GM18526 (cell line): ENCODE data around the gene ANGEL1.

Source experiments
- POLR2A ChIP-seq: IDR thresholded peaks from 3 replicates; pipeline ENCODE4 v1.6.1; 2011; ENCODE audit not compliant: insufficient read length; ENCODE audit errors: extremely low read depth

ANGEL1 gene, protein sequence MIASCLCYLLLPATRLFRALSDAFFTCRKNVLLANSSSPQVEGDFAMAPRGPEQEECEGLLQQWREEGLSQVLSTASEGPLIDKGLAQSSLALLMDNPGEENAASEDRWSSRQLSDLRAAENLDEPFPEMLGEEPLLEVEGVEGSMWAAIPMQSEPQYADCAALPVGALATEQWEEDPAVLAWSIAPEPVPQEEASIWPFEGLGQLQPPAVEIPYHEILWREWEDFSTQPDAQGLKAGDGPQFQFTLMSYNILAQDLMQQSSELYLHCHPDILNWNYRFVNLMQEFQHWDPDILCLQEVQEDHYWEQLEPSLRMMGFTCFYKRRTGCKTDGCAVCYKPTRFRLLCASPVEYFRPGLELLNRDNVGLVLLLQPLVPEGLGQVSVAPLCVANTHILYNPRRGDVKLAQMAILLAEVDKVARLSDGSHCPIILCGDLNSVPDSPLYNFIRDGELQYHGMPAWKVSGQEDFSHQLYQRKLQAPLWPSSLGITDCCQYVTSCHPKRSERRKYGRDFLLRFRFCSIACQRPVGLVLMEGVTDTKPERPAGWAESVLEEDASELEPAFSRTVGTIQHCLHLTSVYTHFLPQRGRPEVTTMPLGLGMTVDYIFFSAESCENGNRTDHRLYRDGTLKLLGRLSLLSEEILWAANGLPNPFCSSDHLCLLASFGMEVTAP

DNA sequence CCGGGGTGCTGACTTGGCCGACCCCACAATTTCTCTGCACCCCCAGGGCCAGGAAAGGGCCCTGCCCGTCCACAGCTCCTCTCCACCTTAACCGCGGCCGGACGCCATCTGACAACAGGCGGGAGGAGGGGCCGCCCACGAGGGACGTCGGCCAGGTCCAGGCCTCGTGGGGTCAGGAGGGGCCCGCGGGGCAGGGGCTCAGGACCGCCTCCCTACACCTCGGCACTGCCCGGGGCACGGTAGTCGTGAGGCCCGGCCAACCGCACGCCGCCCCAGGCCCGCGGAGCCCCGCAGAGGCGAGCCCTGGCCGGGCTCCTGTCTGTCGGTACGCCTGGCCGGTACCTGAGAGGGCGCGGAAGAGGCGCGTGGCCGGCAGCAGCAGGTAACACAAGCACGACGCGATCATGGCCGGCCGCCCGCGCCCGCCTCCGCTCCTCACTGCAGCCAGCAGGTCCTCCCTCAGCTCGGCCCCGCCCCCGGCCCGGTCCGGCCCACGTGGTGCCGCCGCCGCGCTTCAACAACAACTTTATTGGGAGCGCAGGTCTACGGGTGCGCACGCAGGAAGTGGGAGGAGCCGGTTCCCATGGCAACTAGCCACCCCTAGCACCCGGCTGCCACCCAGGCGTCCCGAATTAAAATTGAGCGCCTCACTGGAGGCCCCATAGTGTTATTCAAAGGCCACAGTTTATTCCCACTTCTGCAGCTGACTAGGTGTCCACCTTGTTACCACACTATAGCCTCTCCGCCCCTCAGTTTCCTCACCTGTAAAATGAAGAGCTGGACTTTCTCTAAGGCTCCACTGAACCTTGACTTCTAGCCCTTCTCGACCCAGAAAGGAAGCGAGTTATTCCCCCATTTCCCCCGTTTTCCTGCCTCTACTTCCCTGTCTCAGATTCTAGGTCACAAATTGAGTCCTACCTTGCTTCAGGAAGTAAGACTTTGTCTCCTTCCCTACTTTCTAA, at the start of gene ANGEL1:
TSS of gene ANGEL1 (minus strand) at position 461 of the 962 bp plus-strand sequence. CDS start at position 406, 55 bp downstream.
- peak; percentile 87 for TF ChIP-seq POLR2A

DNA sequence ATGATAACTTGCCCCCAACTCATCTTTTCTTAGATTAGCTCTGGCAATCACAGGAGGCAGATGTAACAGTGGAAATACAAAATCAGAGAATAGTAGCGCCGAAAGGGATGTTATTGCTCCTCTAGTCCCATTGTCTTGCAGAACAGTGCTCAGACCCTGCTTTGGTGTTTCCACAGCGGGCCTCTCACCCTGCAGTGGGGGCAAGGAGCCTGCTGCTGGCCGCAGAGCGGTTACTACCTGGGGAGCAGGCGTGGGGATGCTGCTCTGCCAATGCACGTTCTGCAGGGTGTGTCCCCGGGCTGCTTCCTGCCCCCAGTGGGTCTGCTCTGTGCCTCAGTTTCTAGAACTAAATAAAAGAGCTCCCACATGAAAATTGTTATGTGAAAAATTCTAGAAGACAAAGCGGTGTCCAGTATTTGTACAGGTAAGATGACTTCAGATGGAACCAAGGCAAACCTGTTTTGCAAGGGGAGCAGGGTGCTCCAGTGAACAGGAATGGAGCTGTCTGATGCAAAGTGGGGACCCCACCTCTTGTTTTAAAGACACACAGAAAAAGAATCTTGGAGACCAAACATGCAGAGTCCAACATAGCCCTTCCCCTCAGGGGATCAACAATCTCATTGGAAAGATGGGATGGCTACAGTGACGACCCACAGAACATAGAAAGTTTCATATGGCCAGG, 49.0 kb upstream of the ANGEL1 start:
- TF ChIP-seq POLR2A: no peak

DNA sequence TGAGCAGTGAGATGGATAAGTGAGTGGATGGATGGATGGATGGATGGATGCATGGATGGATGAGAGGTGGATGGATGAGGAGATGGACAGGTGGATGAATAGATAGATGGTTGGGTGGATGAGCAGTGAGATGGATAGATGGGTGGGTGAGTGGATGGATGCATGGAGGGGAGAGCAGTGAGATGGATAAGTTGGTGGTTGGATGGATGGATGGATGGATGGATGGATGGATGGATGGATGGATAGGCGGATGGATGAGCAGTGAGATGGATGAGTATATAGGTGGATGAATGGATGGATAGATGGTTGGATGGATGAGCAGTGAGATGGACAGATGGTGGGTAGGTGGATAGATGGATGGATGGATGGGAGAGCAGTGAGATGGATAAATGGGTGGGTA, 44.1 kb upstream of the ANGEL1 start:
- TF ChIP-seq POLR2A: no peak

DNA sequence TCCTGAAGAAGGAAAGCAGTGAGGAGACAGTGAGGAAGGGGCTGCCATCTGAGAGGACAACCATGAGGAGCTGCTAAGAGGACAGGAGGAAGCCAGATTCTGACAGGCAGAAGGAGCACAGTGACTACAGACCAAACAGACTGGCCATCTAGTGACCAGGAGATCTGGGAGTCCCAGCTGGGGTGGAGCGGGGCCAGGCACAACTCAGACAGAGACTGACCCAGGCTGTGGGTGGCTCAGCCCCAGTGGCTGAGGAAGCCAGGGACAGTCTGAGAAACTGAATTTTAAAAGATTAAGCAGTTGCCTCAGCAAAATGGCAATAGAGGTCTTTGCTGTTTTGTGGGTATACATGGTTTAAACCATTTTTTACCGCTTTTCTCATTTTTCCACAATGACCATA, 42.4 kb upstream of the ANGEL1 start:
- TF ChIP-seq POLR2A: no peak

DNA sequence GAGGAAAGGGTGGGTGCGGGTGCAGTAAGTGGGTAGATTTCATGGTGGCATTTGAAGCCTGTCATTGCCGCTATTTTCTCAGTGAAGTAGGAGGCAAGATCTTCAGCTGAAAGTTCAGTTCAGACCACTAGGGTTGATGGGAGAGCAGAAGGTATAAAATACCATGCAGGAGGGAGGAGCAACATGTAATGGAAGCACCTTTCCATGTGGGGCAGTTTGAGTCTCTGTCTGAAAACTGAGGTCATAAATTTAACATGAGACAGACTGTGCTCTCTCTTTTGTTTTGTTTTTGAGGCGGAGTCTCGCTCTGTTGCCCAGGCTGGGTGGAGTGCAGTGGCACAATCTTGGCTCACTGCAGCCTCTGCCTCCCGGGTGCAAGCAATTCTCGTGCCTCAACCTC, 36.2 kb upstream of the ANGEL1 start:
- no peak for TF ChIP-seq POLR2A

DNA sequence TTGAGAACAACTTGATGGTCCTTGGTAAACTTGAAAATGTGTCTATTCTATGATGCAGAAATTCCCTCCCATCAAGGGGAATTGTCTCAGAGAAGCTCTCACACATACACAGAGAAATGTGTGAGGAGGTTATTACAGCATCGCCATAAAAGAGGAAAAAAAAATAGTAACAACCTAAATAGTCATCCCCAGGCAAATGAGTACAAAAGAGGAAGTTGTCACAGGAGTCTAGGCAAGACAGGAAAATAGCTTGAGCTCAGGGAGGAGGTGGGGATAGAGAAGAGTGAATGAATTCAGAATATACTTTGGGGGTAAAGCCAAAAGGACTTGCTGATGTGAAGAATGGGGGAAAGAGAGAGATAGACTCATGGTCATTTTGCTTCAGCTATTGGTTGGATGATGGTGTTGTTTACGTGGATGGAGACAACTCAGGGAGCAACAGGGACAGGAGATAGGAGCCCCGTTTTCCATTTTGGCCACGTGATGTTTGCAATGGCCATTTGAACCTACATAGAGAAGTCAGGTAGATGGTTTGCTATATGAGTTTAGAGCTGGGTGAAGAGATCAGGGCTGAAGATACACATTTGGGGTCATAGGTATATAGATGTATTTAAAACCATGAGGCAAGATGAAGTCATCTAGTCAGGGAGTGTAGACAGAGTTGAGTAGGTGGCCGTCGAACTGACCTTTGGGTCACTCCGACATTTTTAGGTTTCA, 33.8 kb upstream of the ANGEL1 start:
- no peak for TF ChIP-seq POLR2A

DNA sequence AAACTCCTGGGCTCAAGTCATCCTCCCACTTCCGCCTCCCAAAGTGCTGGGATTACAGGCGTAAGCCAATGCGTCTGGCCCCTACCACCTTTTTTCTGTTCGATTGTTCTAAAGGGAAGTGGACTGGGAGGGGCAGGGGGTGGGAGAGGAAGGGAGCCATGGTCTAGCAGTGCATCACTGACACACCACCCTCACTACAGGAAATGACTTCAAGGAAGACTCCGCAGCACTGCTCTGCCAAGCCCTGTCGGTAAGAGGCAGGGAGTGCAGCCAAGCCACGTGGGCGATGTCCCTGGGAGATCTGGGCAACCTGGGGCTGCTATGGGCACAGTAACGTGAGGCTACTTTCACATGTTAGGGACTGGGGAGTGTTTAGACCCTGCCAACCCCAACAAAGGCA, 31.5 kb upstream of the ANGEL1 start:
- TF ChIP-seq POLR2A: no peak

DNA sequence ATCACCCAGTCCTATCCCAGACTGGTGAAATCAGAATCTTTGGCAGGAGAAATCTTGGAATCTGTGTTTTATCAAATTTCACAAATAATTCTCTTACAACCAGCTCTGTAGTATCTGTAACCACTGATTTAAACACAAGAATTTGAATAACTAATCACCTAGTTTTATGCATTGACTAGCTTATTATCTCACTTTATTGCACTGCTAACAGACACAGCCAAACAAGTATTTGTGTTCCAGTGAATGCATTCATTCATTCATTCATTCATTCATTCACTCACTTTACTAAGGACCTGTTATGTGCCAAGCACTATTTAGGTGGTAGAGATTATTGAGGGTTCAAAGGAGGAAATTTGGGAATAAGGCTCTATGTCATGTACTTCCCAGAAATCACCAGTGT, 29.7 kb upstream of the ANGEL1 start:
- TF ChIP-seq POLR2A: no peak

DNA sequence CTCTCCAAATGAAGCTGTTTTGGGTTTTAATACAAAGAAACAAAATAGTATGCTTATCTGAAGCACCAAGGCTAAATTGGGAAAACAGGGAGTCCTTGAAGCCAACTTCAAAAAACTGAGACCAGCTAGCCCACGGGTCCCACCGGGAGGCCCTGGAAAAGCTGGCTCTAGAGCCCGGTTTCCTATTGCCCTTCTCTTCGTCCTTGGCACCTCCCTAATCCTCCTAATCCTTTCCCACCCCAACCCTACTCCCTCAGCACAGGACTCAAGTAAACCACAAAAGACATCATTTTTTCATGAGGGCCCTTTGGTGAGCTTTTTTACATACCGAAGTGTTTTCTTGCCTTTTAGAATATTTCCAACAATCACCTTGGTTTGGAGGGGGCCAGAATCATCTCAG, 24.8 kb upstream of the ANGEL1 start:
- no peak for TF ChIP-seq POLR2A

DNA sequence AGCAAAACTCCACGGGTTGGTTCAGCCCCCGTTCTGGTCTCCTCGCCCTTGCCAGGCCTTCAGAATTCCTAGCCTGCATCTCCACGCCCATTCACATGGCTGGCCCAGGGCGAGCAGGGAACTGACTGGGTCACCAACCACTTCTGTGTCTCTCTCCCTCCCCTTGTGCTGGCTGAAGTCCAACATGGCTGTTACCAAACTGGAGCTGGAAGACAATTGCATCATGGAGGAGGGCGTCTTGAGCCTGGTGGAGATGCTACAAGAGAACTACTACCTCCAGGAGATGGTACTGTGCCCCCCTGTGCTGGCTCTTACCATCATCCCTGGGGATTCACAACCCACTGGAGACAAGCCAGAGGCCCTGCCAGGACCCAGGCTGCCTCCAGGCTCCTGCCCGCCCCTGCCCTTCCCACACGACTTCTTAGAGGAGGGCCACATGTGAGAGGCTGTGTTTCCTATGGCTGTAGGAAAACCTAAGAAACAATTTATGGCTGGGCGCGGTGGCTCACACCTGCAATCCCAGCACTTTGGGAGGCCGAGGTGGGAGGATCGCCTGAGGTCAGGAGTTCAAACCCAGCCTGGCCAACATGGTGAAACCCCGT, 23.4 kb upstream of the ANGEL1 start:
- no peak for TF ChIP-seq POLR2A

DNA sequence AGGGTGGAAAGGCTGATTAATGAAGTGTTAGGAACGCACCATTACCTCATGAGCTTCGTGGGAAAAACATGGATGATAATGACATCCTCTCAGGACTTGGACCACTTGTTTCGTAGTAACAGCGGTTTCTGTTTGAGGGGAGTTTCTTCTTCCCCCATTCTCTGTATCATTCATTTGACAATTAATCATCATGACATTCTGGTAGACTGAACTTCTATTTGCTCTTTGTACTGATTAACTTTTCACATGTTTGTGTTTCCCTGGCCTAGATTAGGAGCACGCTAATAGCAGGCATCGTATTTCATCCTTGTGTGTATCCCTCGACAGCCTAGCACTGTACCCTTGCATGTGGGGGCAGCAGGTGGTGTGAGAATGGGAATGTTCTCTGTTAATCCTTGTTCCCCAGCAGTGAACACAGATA, 21.6 kb upstream of the ANGEL1 start:
- no peak for TF ChIP-seq POLR2A

DNA sequence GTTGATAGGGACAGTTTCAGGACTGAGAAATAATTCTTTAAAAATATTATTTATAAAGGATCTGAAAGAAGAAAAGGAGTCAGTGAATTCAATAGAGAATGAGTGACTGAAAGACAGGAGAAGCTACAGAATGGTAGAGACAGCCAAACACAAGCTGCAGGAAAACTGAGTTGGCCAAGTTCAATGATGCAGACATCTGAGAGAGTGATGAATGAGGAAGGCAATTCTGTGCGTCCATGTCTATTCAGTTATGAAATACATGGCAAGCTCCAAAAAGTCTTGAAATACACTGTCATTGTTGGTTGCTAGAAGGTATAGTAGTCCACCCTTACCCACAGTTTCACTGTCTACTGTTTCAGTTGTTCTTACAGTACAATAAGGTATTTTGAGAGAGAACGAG, 20.3 kb upstream of the ANGEL1 start:
- no peak for TF ChIP-seq POLR2A

DNA sequence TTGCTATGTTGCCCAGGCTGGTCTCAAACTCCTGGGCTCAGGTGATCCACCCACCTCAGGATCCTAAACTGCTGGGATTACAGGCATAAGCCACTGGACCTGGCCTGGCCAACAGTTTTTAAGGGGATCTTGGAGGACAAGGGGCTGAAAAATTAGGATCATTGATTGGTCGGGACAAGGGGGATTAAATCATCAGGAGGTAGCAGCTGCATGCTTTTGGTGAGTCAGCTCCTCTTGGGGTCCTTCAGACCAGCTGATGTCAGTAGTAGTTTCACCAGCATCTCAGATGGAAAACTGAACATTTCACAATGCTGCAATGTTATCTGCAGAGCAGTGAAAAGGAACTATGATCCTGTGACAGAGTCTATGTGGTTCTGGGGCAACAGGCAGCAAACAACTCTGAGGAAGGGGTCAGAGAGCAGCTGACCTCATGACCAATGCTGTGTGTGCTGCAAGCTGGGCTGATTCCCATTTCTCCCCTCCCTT, 19.9 kb upstream of the ANGEL1 start:
- TF ChIP-seq POLR2A: no peak

DNA sequence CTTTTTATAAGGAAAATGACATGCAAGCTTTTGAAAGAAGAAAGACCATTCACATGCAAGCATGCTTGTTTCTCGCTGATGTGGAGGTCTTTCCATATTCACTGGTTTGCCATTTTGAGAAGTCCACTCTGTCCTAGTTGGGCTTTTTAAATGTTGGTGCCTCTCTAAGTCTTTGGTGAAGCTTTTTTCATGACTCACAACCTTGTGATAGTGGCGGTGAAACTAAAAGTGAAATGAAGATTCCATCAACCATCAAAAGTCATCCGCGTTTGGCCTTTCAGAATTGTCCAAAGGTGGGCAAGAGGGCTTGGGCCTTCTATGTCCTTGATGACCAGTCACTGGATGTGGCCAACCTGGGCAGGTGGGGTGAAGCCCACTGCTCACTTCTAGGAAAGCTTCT, 17.9 kb upstream of the ANGEL1 start:
- no peak for TF ChIP-seq POLR2A
